GM21786 (cell line): Measurements from ENCODE around the gene KIF2C.
"Not testable (repeated sequence)": the region's sequence is repeated elsewhere in the genome, so short reads cannot be mapped to it uniquely, and the experiment has no call there.

Source experiments
- ATAC-seq: cut with Tn5 transposase; IDR thresholded peaks from one replicate; pipeline ENCODE4 v1.9.1; 2021; ENCODE audit not compliant: unreplicated experiment

Gene KIF2C

GRCh38 chr1:44739307-44740178 lies at the start of gene KIF2C:
TSS of gene KIF2C (plus strand) at chr1:44739837. CDS start at chr1:44739933, 96 bp downstream.
- peak; percentile 97 for ATAC-seq

GRCh38 chr1:44693159-44693558 lies 46.5 kb upstream of the KIF2C start:
- ATAC-seq, result no peak

GRCh38 chr1:44693900-44694299 lies 45.7 kb upstream of the KIF2C start:
- ATAC-seq, result no peak

GRCh38 chr1:44694863-44695478 lies 44.7 kb upstream of the KIF2C start:
- ATAC-seq, result peak; percentile 81

- ATAC-seq, result no peak
These were observed 44.0 kb upstream of the KIF2C start for GRCh38 chr1:44695671-44696070.

GRCh38 chr1:44696101-44696500 lies 43.5 kb upstream of the KIF2C start:
- no peak for ATAC-seq

GRCh38 chr1:44696789-44697345 lies 42.8 kb upstream of the KIF2C start:
- peak; percentile 39 for ATAC-seq

GRCh38 chr1:44698138-44698537 lies 41.5 kb upstream of the KIF2C start:
- ATAC-seq, result no peak

- not testable (repeated sequence) for ATAC-seq
These were observed 40.3 kb upstream of the KIF2C start for GRCh38 chr1:44699375-44699774.

GRCh38 chr1:44700573-44700972 lies 39.1 kb upstream of the KIF2C start:
- ATAC-seq, result no peak

GRCh38 chr1:44701141-44701573 lies 38.5 kb upstream of the KIF2C start:
- ATAC-seq, result no peak

GRCh38 chr1:44705470-44705869 lies 34.2 kb upstream of the KIF2C start:
- ATAC-seq, result no peak

GRCh38 chr1:44705938-44706337 lies 33.7 kb upstream of the KIF2C start:
- ATAC-seq, result no peak

GRCh38 chr1:44707112-44707881 lies 32.3 kb upstream of the KIF2C start:
- ATAC-seq, result no peak

- no peak for ATAC-seq
These were observed 31.4 kb upstream of the KIF2C start for GRCh38 chr1:44707959-44708831.

GRCh38 chr1:44713321-44713781 lies 26.3 kb upstream of the KIF2C start:
- peak; percentile 73 for ATAC-seq

- ATAC-seq, result no peak
These were observed 25.1 kb upstream of the KIF2C start for GRCh38 chr1:44714532-44714931.

GRCh38 chr1:44714944-44715571 lies 24.6 kb upstream of the KIF2C start:
- peak; percentile 43 for ATAC-seq

GRCh38 chr1:44717156-44717555 lies 22.5 kb upstream of the KIF2C start:
- no peak for ATAC-seq

- ATAC-seq, result no peak
These were observed 22.0 kb upstream of the KIF2C start for GRCh38 chr1:44717653-44718052.
